GM23248 (cell line): ENCODE measurements around the gene GOLPH3L. TPM values are rescaled to one million over a fixed set of nuclear protein-coding genes. Genes with fewer than 3 reads are reported as not detected.
A peak's percentile ranks its signal among the peaks of the same experiment; 100 is the strongest.

ENCODE experiments used
- DNase-seq: peaks from one replicate; pipeline ENCODE4 v3.0.0-alpha.2; 2015
- H2AFZ ChIP-seq: fragments of 200-600 bp; sonication (generic); 2 replicates; pipeline ENCODE4 v1.6.1; 2016; ENCODE audit warnings: antibody characterized with exemption
- H3F3A ChIP-seq: fragments of 200-600 bp; sonication (generic); 2 replicates; pipeline ENCODE4 v1.6.1; 2016; ENCODE audit warnings: mild to moderate bottlenecking, antibody characterized with exemption, mixed run types; ENCODE audit not compliant: insufficient read depth
- H3K27ac ChIP-seq: fragments of 200-600 bp; sonication (generic); 2 replicates; pipeline ENCODE4 v1.5.1; 2016; ENCODE audit warnings: mild to moderate bottlenecking
- H3K27me3 ChIP-seq: fragments of 200-600 bp; sonication (generic); replicated peaks from 2 replicates; pipeline ENCODE4 v1.6.1; 2016; ENCODE audit warnings: mild to moderate bottlenecking; ENCODE audit not compliant: insufficient read depth
- H3K36me3 ChIP-seq: fragments of 200-600 bp; sonication (generic); 2 replicates; pipeline ENCODE4 v1.6.1; 2016; ENCODE audit warnings: low read depth, mild to moderate bottlenecking
- H3K4me1 ChIP-seq: fragments of 200-600 bp; sonication (generic); 2 replicates; pipeline ENCODE4 v1.6.1; 2016; ENCODE audit warnings: mild to moderate bottlenecking; ENCODE audit not compliant: insufficient read depth
- H3K4me2 ChIP-seq: fragments of 200-600 bp; sonication (generic); one replicate; pipeline ENCODE4 v1.6.1; 2016; ENCODE audit warnings: mild to moderate bottlenecking; ENCODE audit not compliant: unreplicated experiment
- H3K4me3 ChIP-seq: fragments of 200-600 bp; sonication (generic); 2 replicates; pipeline ENCODE4 v1.5.1; 2016; ENCODE audit warnings: mild to moderate bottlenecking
- H3K79me2 ChIP-seq: fragments of 200-600 bp; sonication (generic); 2 replicates; pipeline ENCODE4 v1.6.1; 2016; ENCODE audit warnings: mild to moderate bottlenecking; ENCODE audit not compliant: insufficient read depth
- H3K9ac ChIP-seq: fragments of 200-600 bp; sonication (generic); 2 replicates; pipeline ENCODE4 v1.6.1; 2016; ENCODE audit warnings: mild to moderate bottlenecking
- H3K9me2 ChIP-seq: fragments of 200-600 bp; sonication (generic); 2 replicates; pipeline ENCODE4 v1.6.1; 2016; ENCODE audit warnings: mixed run types, mild to moderate bottlenecking, moderate library complexity; ENCODE audit not compliant: insufficient read depth
- H3K9me3 ChIP-seq: fragments of 200-600 bp; sonication (generic); one replicate; pipeline ENCODE4 v1.6.1; 2017; ENCODE audit warnings: low read depth
- H4K20me1 ChIP-seq: fragments of 200-600 bp; sonication (generic); 2 replicates; pipeline ENCODE4 v1.6.0; 2016; ENCODE audit not compliant: insufficient read depth
- EZH2 ChIP-seq: fragments of 200-600 bp; sonication (generic); IDR thresholded peaks from 2 replicates; pipeline ENCODE4 v1.6.1; 2018; ENCODE audit warnings: antibody characterized with exemption, mild to moderate bottlenecking; ENCODE audit not compliant: insufficient read depth, poor library complexity, severe bottlenecking
- EZH2phosphoT487 ChIP-seq: fragments of 200-600 bp; sonication (generic); IDR thresholded peaks from 2 replicates; pipeline ENCODE4 v1.6.1; 2018; ENCODE audit warnings: antibody characterized with exemption, moderate library complexity, mild to moderate bottlenecking, low read depth; ENCODE audit not compliant: insufficient read depth
- WGBS, 2 experiments: methylation state at CpG; one replicate each; pipeline ENCODE4 v1.1.6; 2015 to 2017; ENCODE audit warnings: low lambda C conversion rate in 2 of 2, low coverage in 1 of 2; ENCODE audit errors: missing lambda C conversion rate in 2 of 2; 5-methylcytosine and 5-hydroxymethylcytosine counted together
- in situ Hi-C: fragments of 300-500 bp; cut with MboI; formaldehyde crosslinking; loops from 2 replicates; pipeline ENCODE4 v1.15.0; 2020
- polyA plus RNA-seq: library from polyadenylated mRNA; unstranded; fragments of >200 nt; fragmentation: Nextera tagmentation; extraction: Ambion mirVana; gene quantifications from 2 replicates; pipeline ENCODE4 v1.2.1, GENCODE V29; 2016
- total RNA-seq: library from RNA; depleted of rRNA; stranded (reverse); fragments of >200 nt; shearing (Covaris generic); gene quantifications from 2 replicates; pipeline ENCODE4 v1.2.3, GENCODE V29; 2014

Gene GOLPH3L
- total and polyA plus RNA-seq, 2 experiments from 2014 or later, result 8.8 to 23.9 TPM

- Histone ChIP-seq H3K27me3 (no peaks in the 10 kb centered on the region), H3F3A (peaks cover 53% of the 10 kb centered on the region), H2AFZ (no peak overlapping the region), H3K36me3 (no peaks in the 10 kb centered on the region), H3K9ac (no peak overlapping the region), H3K27ac (no peak overlapping the region), H3K9me3 (no peaks in the 10 kb centered on the region), H3K79me2 (peaks cover 49% of the 10 kb centered on the region), H3K4me3 (no peak overlapping the region), H3K4me1 (peaks cover 46% of the 10 kb centered on the region), H4K20me1 (no peaks in the 10 kb centered on the region), H3K9me2 (no peaks in the 10 kb centered on the region), H3K4me2 (no peak overlapping the region)
- WGBS, 2 experiments, result 94 to 97% methylated on average over 12 of the region's 12 CpGs
- no peak for DNase-seq
- TF ChIP-seq EZH2phosphoT487 (no peak), EZH2 (no peak)
- in situ Hi-C loops, result no loop called here
Observed at GRCh38 chr1:150615346-150616201, 81.4 kb downstream of the GOLPH3L start.

GRCh38 chr1:150613061-150613920, 83.7 kb downstream of the GOLPH3L start:
- no peaks in the 10 kb centered on the region for H3K9me3 ChIP-seq
- no peak for TF ChIP-seq EZH2
- no peak for TF ChIP-seq EZH2phosphoT487
- H3K36me3 ChIP-seq, result no peaks in the 10 kb centered on the region
- 36 to 37% methylated on average over 12 of the region's 12 CpGs for WGBS, 2 experiments
- peak; percentile 94 for DNase-seq
- no peak overlapping the region for H2AFZ ChIP-seq
- peaks cover 42% of the 10 kb centered on the region for H3K4me1 ChIP-seq
- in situ Hi-C loops, result no loop called here
- H3K27me3 ChIP-seq, result no peaks in the 10 kb centered on the region
- H3K4me3 ChIP-seq, result peak overlapping the region; percentile 54
- peaks cover 52% of the 10 kb centered on the region for H3K79me2 ChIP-seq
- H3K27ac ChIP-seq, result peak overlapping the region; percentile 100
- H3F3A ChIP-seq, result peaks cover 46% of the 10 kb centered on the region
- H3K9ac ChIP-seq, result peak overlapping the region; percentile 90
- H3K4me2 ChIP-seq, result peak overlapping the region; percentile 72
- no peaks in the 10 kb centered on the region for H4K20me1 ChIP-seq
- H3K9me2 ChIP-seq, result no peaks in the 10 kb centered on the region

- Histone ChIP-seq H3K9me3 (no peaks in the 10 kb centered on the region), H3K4me3 (peak overlapping the region; percentile 33), H3K4me2 (peak overlapping the region; percentile 26), H3K79me2 (peaks cover 57% of the 10 kb centered on the region), H2AFZ (no peak overlapping the region), H3F3A (peaks cover 46% of the 10 kb centered on the region), H4K20me1 (no peaks in the 10 kb centered on the region), H3K27ac (peak overlapping the region; percentile 100), H3K9me2 (no peaks in the 10 kb centered on the region), H3K27me3 (no peaks in the 10 kb centered on the region), H3K9ac (peak overlapping the region; percentile 90), H3K4me1 (peaks cover 42% of the 10 kb centered on the region), H3K36me3 (no peaks in the 10 kb centered on the region)
- DNase-seq, result no peak
- in situ Hi-C loops, result no loop called here
- whole genome bisulfite sequencing, 2 experiments, result 66 to 69% methylated on average over 3 of the region's 3 CpGs
- TF ChIP-seq EZH2, result no peak
- TF ChIP-seq EZH2phosphoT487, result no peak
Observed at GRCh38 chr1:150612014-150612345, 85.0 kb downstream of the GOLPH3L start.

GRCh38 chr1:150610576-150610975, 86.4 kb downstream of the GOLPH3L start:
- in situ Hi-C loops, result no loop called here
- H3K9ac ChIP-seq, result peak overlapping the region; percentile 90

More at GRCh38 chr1:150610576-150610975, 86.4 kb downstream of the GOLPH3L start:
- H2AFZ ChIP-seq, result no peak overlapping the region
- no peaks in the 10 kb centered on the region for H3K9me3 ChIP-seq
- no peaks in the 10 kb centered on the region for H3K9me2 ChIP-seq
- H3K27me3 ChIP-seq, result no peaks in the 10 kb centered on the region
- no peaks in the 10 kb centered on the region for H4K20me1 ChIP-seq
- DNase-seq, result no peak
- 96 to 97% methylated on average over 4 of the region's 4 CpGs for WGBS, 2 experiments
- H3K4me3 ChIP-seq, result no peak overlapping the region
- no peak overlapping the region for H3K4me2 ChIP-seq
- H3K4me1 ChIP-seq, result peaks cover 44% of the 10 kb centered on the region
- H3F3A ChIP-seq, result peaks cover 46% of the 10 kb centered on the region
- H3K36me3 ChIP-seq, result no peaks in the 10 kb centered on the region
- peak overlapping the region; percentile 100 for H3K27ac ChIP-seq
- H3K79me2 ChIP-seq, result peaks cover 64% of the 10 kb centered on the region
- no peak for TF ChIP-seq EZH2phosphoT487
- no peak for TF ChIP-seq EZH2
